ENCODE results near the gene MBLAC1. TPM values are rescaled to one million over a fixed set of nuclear protein-coding genes. Genes with fewer than 3 reads are reported as not detected.
A peak's percentile ranks its signal among the peaks of the same experiment; 100 is the strongest.

The MBLAC1 gene
- total RNA-seq, 1 experiment from 2014 or later, result 5.2 TPM

DNA sequence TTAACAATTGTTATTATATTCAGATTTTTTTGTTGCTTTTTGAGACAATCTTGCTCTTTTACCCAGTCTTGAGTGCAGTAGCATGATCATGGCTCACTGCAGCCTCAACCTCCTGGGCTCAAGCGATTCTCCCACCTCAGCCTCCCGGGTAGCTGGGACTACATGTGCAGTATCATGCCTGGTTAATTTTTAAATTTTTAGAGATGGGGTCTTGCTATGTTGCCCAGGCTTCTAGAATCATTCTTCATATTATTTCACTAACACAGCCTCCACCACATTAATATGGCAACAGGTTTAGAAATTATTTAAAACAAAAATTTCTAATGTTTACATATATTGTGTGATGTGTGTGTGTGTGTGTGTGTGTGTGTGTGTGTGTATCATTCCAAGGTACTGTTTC lies 20.5 kb downstream of the MBLAC1 start:
- no peaks in the 10 kb centered on the region for H3K9me3 ChIP-seq (ENCODE audit: control insufficient read depth, insufficient read depth, low read depth, low read length)
- BruUV-seq (replicated peaks), result no TSS peak
- no peak for TF ChIP-seq POLR2AphosphoS5 (IDR thresholded peaks at IDR 0.05; ENCODE audit: low read depth, low read length)
- TF ChIP-seq SIN3A (IDR thresholded peaks at IDR 0.05; ENCODE audit: borderline replicate concordance, insufficient read depth, low read depth, low read length), result no peak
- TF ChIP-seq, protein P1, sequence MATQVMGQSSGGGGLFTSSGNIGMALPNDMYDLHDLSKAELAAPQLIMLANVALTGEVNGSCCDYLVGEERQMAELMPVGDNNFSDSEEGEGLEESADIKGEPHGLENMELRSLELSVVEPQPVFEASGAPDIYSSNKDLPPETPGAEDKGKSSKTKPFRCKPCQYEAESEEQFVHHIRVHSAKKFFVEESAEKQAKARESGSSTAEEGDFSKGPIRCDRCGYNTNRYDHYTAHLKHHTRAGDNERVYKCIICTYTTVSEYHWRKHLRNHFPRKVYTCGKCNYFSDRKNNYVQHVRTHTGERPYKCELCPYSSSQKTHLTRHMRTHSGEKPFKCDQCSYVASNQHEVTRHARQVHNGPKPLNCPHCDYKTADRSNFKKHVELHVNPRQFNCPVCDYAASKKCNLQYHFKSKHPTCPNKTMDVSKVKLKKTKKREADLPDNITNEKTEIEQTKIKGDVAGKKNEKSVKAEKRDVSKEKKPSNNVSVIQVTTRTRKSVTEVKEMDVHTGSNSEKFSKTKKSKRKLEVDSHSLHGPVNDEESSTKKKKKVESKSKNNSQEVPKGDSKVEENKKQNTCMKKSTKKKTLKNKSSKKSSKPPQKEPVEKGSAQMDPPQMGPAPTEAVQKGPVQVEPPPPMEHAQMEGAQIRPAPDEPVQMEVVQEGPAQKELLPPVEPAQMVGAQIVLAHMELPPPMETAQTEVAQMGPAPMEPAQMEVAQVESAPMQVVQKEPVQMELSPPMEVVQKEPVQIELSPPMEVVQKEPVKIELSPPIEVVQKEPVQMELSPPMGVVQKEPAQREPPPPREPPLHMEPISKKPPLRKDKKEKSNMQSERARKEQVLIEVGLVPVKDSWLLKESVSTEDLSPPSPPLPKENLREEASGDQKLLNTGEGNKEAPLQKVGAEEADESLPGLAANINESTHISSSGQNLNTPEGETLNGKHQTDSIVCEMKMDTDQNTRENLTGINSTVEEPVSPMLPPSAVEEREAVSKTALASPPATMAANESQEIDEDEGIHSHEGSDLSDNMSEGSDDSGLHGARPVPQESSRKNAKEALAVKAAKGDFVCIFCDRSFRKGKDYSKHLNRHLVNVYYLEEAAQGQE (IDR thresholded peaks at IDR 0.05; ENCODE audit: insufficient read depth in 1 of 2, low read depth in 2 of 2, low read length in 1 of 2), result no peak
- no peak for TF ChIP-seq TCF7L2 (IDR thresholded peaks at IDR 0.05; ENCODE audit: low read depth, low read length)
- TF ChIP-seq, protein P2, sequence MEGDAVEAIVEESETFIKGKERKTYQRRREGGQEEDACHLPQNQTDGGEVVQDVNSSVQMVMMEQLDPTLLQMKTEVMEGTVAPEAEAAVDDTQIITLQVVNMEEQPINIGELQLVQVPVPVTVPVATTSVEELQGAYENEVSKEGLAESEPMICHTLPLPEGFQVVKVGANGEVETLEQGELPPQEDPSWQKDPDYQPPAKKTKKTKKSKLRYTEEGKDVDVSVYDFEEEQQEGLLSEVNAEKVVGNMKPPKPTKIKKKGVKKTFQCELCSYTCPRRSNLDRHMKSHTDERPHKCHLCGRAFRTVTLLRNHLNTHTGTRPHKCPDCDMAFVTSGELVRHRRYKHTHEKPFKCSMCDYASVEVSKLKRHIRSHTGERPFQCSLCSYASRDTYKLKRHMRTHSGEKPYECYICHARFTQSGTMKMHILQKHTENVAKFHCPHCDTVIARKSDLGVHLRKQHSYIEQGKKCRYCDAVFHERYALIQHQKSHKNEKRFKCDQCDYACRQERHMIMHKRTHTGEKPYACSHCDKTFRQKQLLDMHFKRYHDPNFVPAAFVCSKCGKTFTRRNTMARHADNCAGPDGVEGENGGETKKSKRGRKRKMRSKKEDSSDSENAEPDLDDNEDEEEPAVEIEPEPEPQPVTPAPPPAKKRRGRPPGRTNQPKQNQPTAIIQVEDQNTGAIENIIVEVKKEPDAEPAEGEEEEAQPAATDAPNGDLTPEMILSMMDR (IDR thresholded peaks at IDR 0.05), result no peak
- H3K27me3 ChIP-seq (ENCODE audit: control insufficient read depth, insufficient read depth, low read length), result no peaks in the 10 kb centered on the region
- ATAC-seq (no peak), DNase-seq (ENCODE audit: low read depth, low spot score) (no peak)
- CTCF ChIA-PET, result no interaction called here
- H3K4me3 ChIP-seq (ENCODE audit: low read depth in 2 of 2, low read length in 2 of 2), result no peak overlapping the region
- intact Hi-C loops (cut with micrococcal nuclease; ENCODE audit: unreplicated experiment) (no loop called here), in situ Hi-C loops (cut with HindIII; ENCODE audit: low pct_unique_long_range_greater_than_20kb, low sequenced_read_pairs) (no loop called here)
- peaks cover 5% of the 10 kb centered on the region; the same call in 1 of the 2 replicates for H3K4me1 ChIP-seq (ENCODE audit: control insufficient read depth, insufficient read depth, low read length)
- POLR2A ChIA-PET, result no interaction called here
- H3K27ac ChIP-seq (ENCODE audit: low read length), result no peak overlapping the region
- H3K36me3 ChIP-seq (ENCODE audit: control insufficient read depth, insufficient read depth, low read length), result no peaks in the 10 kb centered on the region

DNA sequence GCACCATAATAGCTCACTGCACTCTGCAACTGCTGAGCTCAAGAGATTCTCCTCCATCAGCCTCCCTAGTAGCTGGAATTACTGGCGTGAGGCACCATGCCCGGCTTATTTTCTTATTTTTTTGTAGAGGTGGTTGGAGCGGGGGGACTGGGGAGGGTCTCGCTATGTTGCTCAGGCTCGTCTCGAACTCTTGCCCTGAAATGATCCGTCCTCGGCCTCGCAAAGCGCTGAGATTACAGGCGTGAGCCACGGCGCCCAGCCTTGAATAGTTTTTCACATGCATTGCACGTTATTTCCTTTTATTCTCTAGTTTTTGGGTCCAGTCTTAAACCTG lies 21.4 kb downstream of the MBLAC1 start:
- ChIA-PET POLR2A (no interaction called here), CTCF (interaction anchor here (0.6 to 1.0 kb wide), 2 partner anchors 17 to 125 kb away, joined by 3 to 6 read pairs; no protein-coding TSS in a partner anchor)
- Histone ChIP-seq H3K27me3 (ENCODE audit: control insufficient read depth, insufficient read depth, low read length) (no peaks in the 10 kb centered on the region), H3K4me1 (ENCODE audit: control insufficient read depth, insufficient read depth, low read length) (peaks cover 8% of the 10 kb centered on the region), H3K4me3 (ENCODE audit: low read depth in 2 of 2, low read length in 2 of 2) (peak overlapping the region; percentile 77 to 95), H3K9me3 (ENCODE audit: control insufficient read depth, insufficient read depth, low read depth, low read length) (no peaks in the 10 kb centered on the region), H3K36me3 (ENCODE audit: control insufficient read depth, insufficient read depth, low read length) (no peaks in the 10 kb centered on the region), H3K27ac (ENCODE audit: low read length) (peak overlapping the region; percentile 84)
- no TSS peak for BruUV-seq (replicated peaks)
- no peak for DNase-seq (ENCODE audit: low read depth, low spot score)
- intact Hi-C loops (cut with micrococcal nuclease; ENCODE audit: unreplicated experiment), result no loop called here
- in situ Hi-C loops (cut with HindIII; ENCODE audit: low pct_unique_long_range_greater_than_20kb, low sequenced_read_pairs), result no loop called here
- TF ChIP-seq SIN3A (IDR thresholded peaks at IDR 0.05; ENCODE audit: borderline replicate concordance, insufficient read depth, low read depth, low read length) (no peak), POLR2AphosphoS5 (IDR thresholded peaks at IDR 0.05; ENCODE audit: low read depth, low read length) (no peak), TCF7L2 (IDR thresholded peaks at IDR 0.05; ENCODE audit: low read depth, low read length) (no peak)
- TF ChIP-seq, protein P2 (IDR thresholded peaks at IDR 0.05), result no peak
- TF ChIP-seq, protein P1 (IDR thresholded peaks at IDR 0.05; ENCODE audit: insufficient read depth in 1 of 2, low read depth in 2 of 2, low read length in 1 of 2), result no peak
- ATAC-seq, result no peak; the same call in 1 of the 2 replicates

All from Panc1 (cell line).